Transverse colon (tissue), 4 donors: ENCODE results near the gene FTL. TPM values are rescaled to one million over a fixed set of nuclear protein-coding genes. Genes with fewer than 3 reads are reported as not detected.

Experiments
- DNase-seq: peaks from one replicate; pipeline ENCODE4 v3.0.0-alpha.2; 2019
- H3K27ac ChIP-seq, 4 donors: fragments of 200-600 bp; sonication (generic); 2 replicates each; pipeline ENCODE4 v1.5.1; 2016 to 2018; ENCODE audit warnings: inconsistent platforms in 4 of 4
- H3K27me3 ChIP-seq: fragments of 200-600 bp; sonication (generic); 2 replicates; pipeline ENCODE4 v1.5.1; 2017; ENCODE audit warnings: inconsistent platforms
- H3K36me3 ChIP-seq, 4 donors: fragments of 200-600 bp; sonication (generic); 2 replicates each; pipeline ENCODE4 v1.5.1; 2017 to 2019; ENCODE audit warnings: inconsistent platforms in 4 of 4
- H3K4me1 ChIP-seq, 4 donors: fragments of 200-600 bp; sonication (generic); 2 replicates each; pipeline ENCODE4 v1.5.1; 2017 to 2020; ENCODE audit warnings: inconsistent platforms in 4 of 4
- H3K4me3 ChIP-seq, 4 donors: fragments of 200-600 bp; sonication (generic); 1 replicate in 1 of 4; 2 replicates in 3 of 4; pipeline versions ENCODE4 v1.5.1 to v1.6.1; 2017 to 2019; ENCODE audit warnings: inconsistent platforms in 4 of 4
- H3K9me3 ChIP-seq, 2 donors: fragments of 200-600 bp; sonication (generic); 2 replicates each; pipeline ENCODE4 v1.5.1; 2017 to 2019; ENCODE audit warnings: inconsistent platforms in 2 of 2
- CTCF ChIP-seq, 5 experiments: fragments of 200-600 bp in 3 of 5; fragments of 450-650 bp in 2 of 5; sonication (generic) in 3 of 5; IDR thresholded peaks; 1 replicate in 2 of 5; 2 replicates in 3 of 5; pipeline ENCODE4 v1.5.1; 2016 to 2017; ENCODE audit warnings: antibody characterized with exemption in 5 of 5, inconsistent platforms in 3 of 5, mild to moderate bottlenecking in 2 of 5, moderate library complexity in 1 of 5
- EP300 ChIP-seq: sonication (generic); formaldehyde crosslinking; IDR thresholded peaks from one replicate; pipeline ENCODE4 v1.6.1; 2017; ENCODE audit warnings: antibody characterized with exemption, low read depth
- POLR2A ChIP-seq: fragments of 450-650 bp; IDR thresholded peaks from one replicate; pipeline ENCODE4 v1.6.1; 2016; ENCODE audit warnings: antibody characterized with exemption, mild to moderate bottlenecking, moderate library complexity
- POLR2AphosphoS5 ChIP-seq, 3 donors: sonication (generic); formaldehyde crosslinking; IDR thresholded peaks; one replicate each; pipeline ENCODE4 v1.6.1; 2016; ENCODE audit warnings: antibody characterized with exemption in 3 of 3
- WGBS, 2 donors: methylation state at CpG; one replicate each; pipeline ENCODE4 v1.1.5; 2018; ENCODE audit warnings: low coverage in 1 of 2; 5-methylcytosine and 5-hydroxymethylcytosine counted together
- in situ Hi-C, 4 donors: fragments of 200-750 bp; cut with MboI; loops; one replicate each; pipeline versions ENCODE4 v1.15.0 to v1.15.1; 2017; ENCODE audit warnings: low sequenced_read_pairs in 3 of 4, low pct_ligation_motif_present in 1 of 4, low pct_unique_long_range_greater_than_20kb in 1 of 4
- intact Hi-C: fragments of 100-400 bp; cut with DNase I; formaldehyde crosslinking; loops from one replicate; pipeline ENCODE4 v1.15.1; 2023; ENCODE audit warnings: low total_unique reads
- total RNA-seq, 4 donors: library from RNA; depleted of rRNA; stranded (reverse); fragments of >200 nt; gene quantifications; one replicate each; pipeline ENCODE4 v1.1.0, GENCODE V29; 2016

The FTL gene
- total RNA-seq, 4 donors from 2014 or later = 3,057 to 3,935 (median 3,837) TPM

GRCh38 chr19:49004133-49004532 lies 39.0 kb downstream of the FTL start:
- TF ChIP-seq CTCF (IDR thresholded peaks at IDR 0.05) = no peak
- TF ChIP-seq POLR2A = no peak
- no peak for TF ChIP-seq POLR2AphosphoS5 (IDR thresholded peaks at IDR 0.05)
- TF ChIP-seq EP300 = no peak
- intact Hi-C loops = no loop called here
- peaks cover 0 to 27% (median 5%) of the 10 kb centered on the region in 4 donors for H3K36me3 ChIP-seq
- H3K4me1 ChIP-seq = no peaks in the 10 kb centered on the region
- H3K27me3 ChIP-seq = no peaks in the 10 kb centered on the region
- in situ Hi-C loops = no loop called here
- WGBS, 2 donors = 96% methylated on average over 15 of the region's 15 CpGs; no CpG with 5 or more reads in 1 of the 2 donors
- DNase-seq = no peak
- H3K27ac ChIP-seq = no peak overlapping the region
- H3K9me3 ChIP-seq = no peaks in the 10 kb centered on the region
- H3K4me3 ChIP-seq = no peak overlapping the region

GRCh38 chr19:49004964-49005614 lies 40.0 kb downstream of the FTL start:
- Histone ChIP-seq H3K9me3 (no peaks in the 10 kb centered on the region), H3K27ac (no peak overlapping the region), H3K27me3 (no peaks in the 10 kb centered on the region), H3K36me3 (peaks cover 0 to 31% (median 8%) of the 10 kb centered on the region in 4 donors), H3K4me1 (no peaks in the 10 kb centered on the region), H3K4me3 (no peak overlapping the region)
- intact Hi-C loops = no loop called here
- in situ Hi-C loops = no loop called here
- no peak for DNase-seq
- WGBS, 2 donors = 94 to 97% methylated on average over 2 to 7 of the region's 7 CpGs
- TF ChIP-seq EP300 (no peak), CTCF (IDR thresholded peaks at IDR 0.05) (no peak)

GRCh38 chr19:49006905-49007304 lies 41.8 kb downstream of the FTL start:
- H3K27me3 ChIP-seq = no peaks in the 10 kb centered on the region
- TF ChIP-seq CTCF (IDR thresholded peaks at IDR 0.05) (no peak), POLR2A (no peak), EP300 (no peak), POLR2AphosphoS5 (IDR thresholded peaks at IDR 0.05) (no peak)
- no peak for DNase-seq
- in situ Hi-C loops = no loop called here
- peaks cover 0 to 33% (median 11%) of the 10 kb centered on the region in 4 donors for H3K36me3 ChIP-seq
- WGBS, 2 donors = 97% methylated on average over 22 of the region's 22 CpGs; no CpG with 5 or more reads in 1 of the 2 donors
- no peaks in the 10 kb centered on the region for H3K9me3 ChIP-seq
- no peak overlapping the region for H3K4me3 ChIP-seq
- intact Hi-C loops = no loop called here
- H3K27ac ChIP-seq = no peak overlapping the region
- no peaks in the 10 kb centered on the region for H3K4me1 ChIP-seq

- in situ Hi-C loops = no loop called here
- no peak overlapping the region for H3K4me3 ChIP-seq
- DNase-seq = no peak
- no peaks in the 10 kb centered on the region for H3K9me3 ChIP-seq
- 97% methylated on average over 18 of the region's 18 CpGs; no CpG with 5 or more reads in 1 of the 2 donors for WGBS, 2 donors
- intact Hi-C loops = no loop called here
- peaks cover 0 to 19% (median 9%) of the 10 kb centered on the region in 4 donors for H3K36me3 ChIP-seq
- TF ChIP-seq POLR2AphosphoS5 (IDR thresholded peaks at IDR 0.05) = no peak
- no peak for TF ChIP-seq EP300
- no peak for TF ChIP-seq CTCF (IDR thresholded peaks at IDR 0.05)
- no peak for TF ChIP-seq POLR2A
- no peaks in the 10 kb centered on the region for H3K4me1 ChIP-seq
- no peaks in the 10 kb centered on the region for H3K27me3 ChIP-seq
- H3K27ac ChIP-seq = no peak overlapping the region
Observed at GRCh38 chr19:49009828-49010227, 44.7 kb downstream of the FTL start.
